Trophoblast cell (in vitro differentiated cells and primary cell): ENCODE measurements around the gene ADM5.

ENCODE experiments used
- DNase-seq, 2 donors: peaks; one replicate each; pipeline ENCODE4 v3.0.0-alpha.2; 2016
- H2AFZ ChIP-seq: 2 replicates; pipeline ENCODE4 v1.6.1; 2013; ENCODE audit warnings: low read length, moderate library complexity, mild to moderate bottlenecking; ENCODE audit not compliant: insufficient read depth, poor library complexity
- H2AK5ac ChIP-seq: 2 replicates; pipeline ENCODE4 v1.6.1; 2013; ENCODE audit warnings: mild to moderate bottlenecking, low read length
- H2BK120ac ChIP-seq: 2 replicates; pipeline ENCODE4 v1.6.1; 2013; ENCODE audit warnings: low read length, mild to moderate bottlenecking, moderate library complexity; ENCODE audit not compliant: insufficient read depth, poor library complexity
- H2BK12ac ChIP-seq: 2 replicates; pipeline ENCODE4 v1.6.1; 2013; ENCODE audit warnings: mild to moderate bottlenecking, low read length, moderate library complexity
- H2BK5ac ChIP-seq: 2 replicates; pipeline ENCODE4 v1.6.1; 2013; ENCODE audit warnings: low read length, low read depth, moderate library complexity, mild to moderate bottlenecking; ENCODE audit not compliant: poor library complexity
- H3K14ac ChIP-seq: 2 replicates; pipeline ENCODE4 v1.6.1; 2013; ENCODE audit warnings: mild to moderate bottlenecking, low read length
- H3K18ac ChIP-seq: 2 replicates; pipeline ENCODE4 v1.6.1; 2013; ENCODE audit warnings: mild to moderate bottlenecking, low read length
- H3K23ac ChIP-seq: 2 replicates; pipeline ENCODE4 v1.6.1; 2013; ENCODE audit warnings: low read length
- H3K27ac ChIP-seq: 2 replicates; pipeline ENCODE4 v1.5.1; 2013; ENCODE audit warnings: low read depth, mild to moderate bottlenecking, inconsistent platforms, low read length, moderate library complexity
- H3K27me3 ChIP-seq: 2 replicates; pipeline ENCODE4 v1.6.1; 2013; ENCODE audit warnings: inconsistent platforms, mild to moderate bottlenecking, low read length, moderate library complexity; ENCODE audit not compliant: insufficient read depth
- H3K36me3 ChIP-seq, 2 experiments: 1 replicate in 1 of 2; 2 replicates in 1 of 2; pipeline ENCODE4 v1.6.1; 2013; ENCODE audit warnings: low read length in 2 of 2, mild to moderate bottlenecking in 2 of 2, moderate library complexity in 1 of 2; ENCODE audit not compliant: insufficient read depth in 2 of 2, control insufficient read depth in 1 of 2
- H3K4ac ChIP-seq: 2 replicates; pipeline ENCODE4 v1.6.1; 2013; ENCODE audit warnings: low read depth, mild to moderate bottlenecking, low read length, moderate library complexity
- H3K4me1 ChIP-seq, 2 experiments: 1 replicate in 1 of 2; 2 replicates in 1 of 2; pipeline ENCODE4 v1.6.1; 2013; ENCODE audit warnings: low read length in 2 of 2, mild to moderate bottlenecking in 2 of 2, moderate library complexity in 1 of 2; ENCODE audit not compliant: insufficient read depth in 2 of 2, control insufficient read depth in 1 of 2
- H3K4me2 ChIP-seq: 2 replicates; pipeline ENCODE4 v1.6.1; 2013; ENCODE audit warnings: inconsistent platforms, mild to moderate bottlenecking, low read length, moderate library complexity
- H3K4me3 ChIP-seq: 2 replicates; pipeline ENCODE4 v1.5.1; 2013; ENCODE audit warnings: mild to moderate bottlenecking, low read depth, low read length, inconsistent platforms
- H3K79me1 ChIP-seq: one replicate; pipeline ENCODE4 v1.6.1; 2013; ENCODE audit warnings: low read length
- H3K79me2 ChIP-seq: 2 replicates; pipeline ENCODE4 v1.6.1; 2013; ENCODE audit warnings: low read length, mild to moderate bottlenecking; ENCODE audit not compliant: control insufficient read depth, insufficient read depth, poor library complexity
- H3K9ac ChIP-seq: 2 replicates; pipeline ENCODE4 v1.6.1; 2013; ENCODE audit warnings: mild to moderate bottlenecking, low read length
- H3K9me3 ChIP-seq: 2 replicates; pipeline ENCODE4 v1.6.1; 2013; ENCODE audit warnings: low read depth, mild to moderate bottlenecking, control low read depth, inconsistent platforms, low read length; ENCODE audit not compliant: insufficient read depth
- H4K12ac ChIP-seq: 2 replicates; pipeline ENCODE4 v1.6.1; 2013; ENCODE audit warnings: low read depth, mild to moderate bottlenecking, low read length, moderate library complexity
- H4K8ac ChIP-seq: 2 replicates; pipeline ENCODE4 v1.6.1; 2013; ENCODE audit warnings: low read depth, mild to moderate bottlenecking, low read length, moderate library complexity
- H4K91ac ChIP-seq: one replicate; pipeline ENCODE4 v1.6.1; 2013; ENCODE audit warnings: low read depth, mild to moderate bottlenecking, low read length, moderate library complexity
- WGBS: extraction: QIAGEN DNeasy Blood & Tissue Kit; methylation state at CpG from one replicate; pipeline ENCODE4 v1.1.7; 2013; ENCODE audit warnings: missing lambda C conversion rate; ENCODE audit not compliant: insufficient read length, insufficient coverage; ENCODE audit errors: extremely low coverage; 5-methylcytosine and 5-hydroxymethylcytosine counted together

The ADM5 gene

DNA sequence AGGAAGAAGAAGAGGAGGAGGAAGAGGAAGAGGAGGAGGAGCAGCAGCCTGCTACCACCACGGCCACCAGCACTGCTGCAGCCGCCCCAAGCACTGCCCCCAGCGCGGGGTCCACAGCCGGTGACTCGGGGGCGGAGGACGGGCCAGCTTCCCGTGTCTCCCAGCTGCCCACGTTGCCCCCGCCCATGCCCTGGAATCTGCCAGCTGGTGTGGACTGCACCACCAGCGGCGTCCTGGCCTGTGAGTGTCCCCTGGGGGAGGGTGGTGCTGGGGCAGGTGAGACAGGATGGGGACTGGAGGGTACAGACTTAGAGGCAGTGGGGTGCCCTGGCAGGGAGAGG is 36.0 kb upstream of the ADM5 start:
- no peak overlapping the region for H3K4me2 ChIP-seq
- H2BK12ac ChIP-seq: no peak overlapping the region
- no peak overlapping the region for H3K4ac ChIP-seq
- no peaks in the 10 kb centered on the region for H3K79me1 ChIP-seq
- H3K14ac ChIP-seq: no peak overlapping the region
- WGBS: no CpG with 5 or more reads among the region's 13 CpGs
- H4K12ac ChIP-seq: no peak overlapping the region
- H3K4me3 ChIP-seq: no peak overlapping the region
- H2AK5ac ChIP-seq: no peak overlapping the region
- no peak for DNase-seq
- no peak overlapping the region for H4K91ac ChIP-seq
- no peak overlapping the region for H3K23ac ChIP-seq
- peaks cover 87 to 90% of the 10 kb centered on the region in 2 experiments for H3K36me3 ChIP-seq
- no peaks in the 10 kb centered on the region for H3K27me3 ChIP-seq
- no peak overlapping the region for H3K18ac ChIP-seq
- no peaks in the 10 kb centered on the region for H3K79me2 ChIP-seq
- H2BK5ac ChIP-seq: no peak overlapping the region
- H3K9me3 ChIP-seq: peaks cover 2% of the 10 kb centered on the region
- H4K8ac ChIP-seq: no peak overlapping the region
- no peaks in the 10 kb centered on the region for H3K4me1 ChIP-seq
- no peak overlapping the region for H3K27ac ChIP-seq
- H2AFZ ChIP-seq: no peak overlapping the region
- no peak overlapping the region for H2BK120ac ChIP-seq
- H3K9ac ChIP-seq: no peak overlapping the region

DNA sequence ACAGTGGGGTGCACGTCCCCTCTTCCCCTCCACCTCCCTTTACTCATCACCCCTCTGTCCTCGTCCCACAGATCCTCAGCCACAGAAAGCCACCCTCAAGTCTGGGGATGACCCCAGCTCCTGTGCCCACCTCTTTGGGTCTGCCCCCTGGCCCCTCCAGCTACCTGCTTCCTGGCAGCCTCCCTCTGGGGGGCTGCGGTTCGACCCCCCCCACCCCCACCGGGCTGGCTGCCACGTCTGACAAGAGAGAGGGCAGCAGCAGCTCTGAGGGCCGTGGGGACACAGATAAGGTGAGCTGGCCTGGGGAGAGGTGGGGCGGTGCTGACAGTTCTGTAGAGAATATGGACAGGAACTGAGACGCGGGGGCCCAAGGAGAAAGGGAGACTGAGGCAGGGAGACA is 34.8 kb upstream of the ADM5 start:
- H2AK5ac ChIP-seq: no peak overlapping the region
- H3K23ac ChIP-seq: no peak overlapping the region
- peaks cover 95 to 96% of the 10 kb centered on the region in 2 experiments for H3K36me3 ChIP-seq
- no peak overlapping the region for H3K4ac ChIP-seq
- no peaks in the 10 kb centered on the region for H3K79me1 ChIP-seq
- no CpG with 5 or more reads among the region's 10 CpGs for WGBS
- no peak overlapping the region for H2BK12ac ChIP-seq
- no peaks in the 10 kb centered on the region for H3K27me3 ChIP-seq
- no peak overlapping the region for H3K27ac ChIP-seq
- H3K4me1 ChIP-seq: no peaks in the 10 kb centered on the region
- no peak overlapping the region for H3K9ac ChIP-seq
- H2AFZ ChIP-seq: no peak overlapping the region
- peaks cover 4% of the 10 kb centered on the region for H3K9me3 ChIP-seq
- H3K14ac ChIP-seq: no peak overlapping the region
- no peak overlapping the region for H3K4me3 ChIP-seq
- no peak overlapping the region for H2BK5ac ChIP-seq
- no peak overlapping the region for H4K12ac ChIP-seq
- DNase-seq: no peak
- H4K91ac ChIP-seq: no peak overlapping the region
- H2BK120ac ChIP-seq: no peak overlapping the region
- H3K4me2 ChIP-seq: no peak overlapping the region
- H3K18ac ChIP-seq: no peak overlapping the region
- no peak overlapping the region for H4K8ac ChIP-seq
- no peaks in the 10 kb centered on the region for H3K79me2 ChIP-seq

DNA sequence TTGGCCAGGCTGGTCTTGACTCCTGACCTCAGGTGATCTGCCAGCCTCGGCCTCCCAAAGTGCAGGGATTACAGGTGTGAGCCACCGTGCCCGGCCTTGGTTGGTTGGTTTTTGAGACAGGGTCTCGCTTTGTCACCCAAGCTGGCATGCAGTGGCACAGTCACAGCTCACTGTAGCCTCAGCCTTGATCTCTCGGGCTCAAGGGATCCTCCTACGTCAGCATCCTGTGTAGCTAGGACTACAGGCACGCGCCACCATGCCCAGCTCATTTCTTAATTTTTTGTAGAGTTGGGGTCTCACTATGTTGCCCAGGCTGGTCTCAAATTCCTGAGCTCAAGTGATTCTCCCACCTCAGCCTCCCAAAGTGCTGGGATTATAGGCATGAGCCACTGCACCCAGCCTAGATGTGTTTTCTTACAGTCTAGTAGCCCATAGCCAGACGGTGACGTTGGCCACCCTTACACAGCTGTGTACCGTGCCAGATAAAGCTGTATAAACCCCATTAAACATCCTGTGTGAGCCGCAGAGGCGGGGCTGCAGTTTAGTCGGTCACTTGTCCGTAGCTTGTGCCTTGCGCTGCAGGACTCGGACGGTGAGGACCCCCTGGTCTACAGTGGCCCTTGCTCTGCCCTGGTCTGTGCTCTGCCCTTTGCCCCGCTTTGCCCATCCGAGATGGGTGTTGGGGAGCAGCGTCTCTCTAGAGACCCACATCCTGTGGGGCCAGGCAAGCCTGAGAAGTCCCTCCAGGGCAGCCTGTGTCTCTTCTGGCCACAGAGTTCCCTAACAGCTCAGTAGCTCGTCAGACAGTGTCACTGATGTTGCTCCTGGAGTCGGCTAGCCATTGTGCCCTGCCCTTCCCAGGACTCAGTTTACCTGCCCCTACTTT is 33.6 kb upstream of the ADM5 start:
- H2AK5ac ChIP-seq: no peak overlapping the region
- WGBS: no CpG with 5 or more reads among the region's 23 CpGs
- H3K4me1 ChIP-seq: no peaks in the 10 kb centered on the region
- no peaks in the 10 kb centered on the region for H3K27me3 ChIP-seq
- no peaks in the 10 kb centered on the region for H3K79me2 ChIP-seq
- H2AFZ ChIP-seq: no peak overlapping the region
- H4K8ac ChIP-seq: no peak overlapping the region
- DNase-seq: no peak
- H3K18ac ChIP-seq: no peak overlapping the region
- no peak overlapping the region for H2BK5ac ChIP-seq
- H3K14ac ChIP-seq: no peak overlapping the region
- peaks cover 95 to 97% of the 10 kb centered on the region in 2 experiments for H3K36me3 ChIP-seq
- H3K27ac ChIP-seq: no peak overlapping the region
- no peak overlapping the region for H3K9ac ChIP-seq
- no peak overlapping the region for H3K4me2 ChIP-seq
- no peak overlapping the region for H3K4ac ChIP-seq
- H4K91ac ChIP-seq: no peak overlapping the region
- H2BK120ac ChIP-seq: no peak overlapping the region
- H3K4me3 ChIP-seq: no peak overlapping the region
- H3K23ac ChIP-seq: no peak overlapping the region
- H3K79me1 ChIP-seq: no peaks in the 10 kb centered on the region
- H4K12ac ChIP-seq: no peak overlapping the region
- no peak overlapping the region for H2BK12ac ChIP-seq
- H3K9me3 ChIP-seq: peaks cover 8% of the 10 kb centered on the region

DNA sequence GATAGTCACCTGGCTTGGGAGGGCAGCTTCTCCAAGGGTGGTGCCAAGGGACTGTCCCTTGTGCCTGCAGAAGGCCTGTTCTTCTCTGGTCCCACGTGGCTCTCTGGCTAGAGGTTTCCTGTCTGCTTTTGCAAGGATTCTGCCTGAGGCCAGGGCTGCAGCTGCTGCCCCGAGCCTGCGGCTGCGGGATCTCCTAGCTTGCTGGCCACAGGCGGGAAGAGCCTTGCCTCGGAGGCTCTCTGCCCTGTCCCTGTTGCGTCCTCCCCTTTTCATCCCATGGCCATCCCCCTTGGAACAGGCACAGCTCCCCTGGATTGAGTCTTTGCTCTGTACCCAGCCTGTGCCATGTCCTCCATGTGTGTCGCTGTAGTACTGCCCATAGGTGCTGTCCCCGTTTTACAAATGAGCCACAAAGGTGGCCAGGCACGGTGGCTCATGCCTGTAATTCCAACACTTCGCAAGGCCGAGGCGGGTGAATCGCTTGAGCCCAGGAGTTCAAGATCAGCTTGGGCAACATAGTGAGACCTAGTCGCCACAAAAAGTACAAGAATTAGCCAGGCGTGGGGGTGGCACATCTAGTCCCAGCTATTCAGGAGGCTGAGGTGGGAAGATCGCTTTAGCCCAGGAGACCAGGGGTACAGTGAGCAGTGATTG is 32.8 kb upstream of the ADM5 start:
- no peaks in the 10 kb centered on the region for H3K79me2 ChIP-seq
- H3K4me2 ChIP-seq: no peak overlapping the region
- H3K79me1 ChIP-seq: no peaks in the 10 kb centered on the region
- no peak overlapping the region for H3K23ac ChIP-seq
- H3K27me3 ChIP-seq: no peaks in the 10 kb centered on the region
- no peak overlapping the region for H2BK12ac ChIP-seq
- H2BK5ac ChIP-seq: no peak overlapping the region
- WGBS: no CpG with 5 or more reads among the region's 17 CpGs
- DNase-seq: peak; percentile 90
- peaks cover 8% of the 10 kb centered on the region for H3K9me3 ChIP-seq
- no peak overlapping the region for H4K12ac ChIP-seq
- no peak overlapping the region for H3K27ac ChIP-seq
- H3K18ac ChIP-seq: no peak overlapping the region
- no peak overlapping the region for H2AK5ac ChIP-seq
- no peaks in the 10 kb centered on the region for H3K4me1 ChIP-seq
- no peak overlapping the region for H3K9ac ChIP-seq
- peaks cover 94 to 97% of the 10 kb centered on the region in 2 experiments for H3K36me3 ChIP-seq
- H2BK120ac ChIP-seq: no peak overlapping the region
- H3K4ac ChIP-seq: no peak overlapping the region
- no peak overlapping the region for H4K8ac ChIP-seq
- H4K91ac ChIP-seq: no peak overlapping the region
- no peak overlapping the region for H3K14ac ChIP-seq
- no peak overlapping the region for H2AFZ ChIP-seq
- H3K4me3 ChIP-seq: no peak overlapping the region
